NT2/D1 (cell line): ENCODE results near the gene KIF15.

Experiments used
- YY1 ChIP-seq: IDR thresholded peaks from 2 replicates; pipeline ENCODE4 v1.6.1; 2011; ENCODE audit not compliant: insufficient read length, insufficient read depth
- ZNF274 ChIP-seq: IDR thresholded peaks from 2 replicates; pipeline ENCODE4 v1.6.1; 2011; ENCODE audit warnings: mild to moderate bottlenecking, low read depth, low read length

- TF ChIP-seq ZNF274 (no peak), YY1 (no peak)
Measured at GRCh38 chr3:44887101-44887500, 125.5 kb downstream of the KIF15 start.
